ENCODE measurements around the gene PRKAG2.
"Not testable (repeated sequence)": the region's sequence is repeated elsewhere in the genome, so short reads cannot be mapped to it uniquely, and the experiment has no call there.

Gene PRKAG2

GRCh38 chr7:151844825-151845200 is 32.1 kb downstream of the PRKAG2 start:
- H3K27me3 ChIP-seq (ENCODE audit: control insufficient read depth in 5 of 5, insufficient read depth in 4 of 5, low read length in 5 of 5), result no peaks in the 10 kb centered on the region
- H3K9me3 ChIP-seq (ENCODE audit: control insufficient read depth in 5 of 5, low read length in 5 of 5), result no peaks in the 10 kb centered on the region
- H3K4me1 ChIP-seq (ENCODE audit: control insufficient read depth in 5 of 5, insufficient read depth in 5 of 5, low read length in 5 of 5), result peaks cover 0 to 20% (median 8%) of the 10 kb centered on the region in 5 donors
- H3K4me3 ChIP-seq (ENCODE audit: low read depth in 1 of 5, low read length in 5 of 5), result no peak overlapping the region
- no peak overlapping the region for H3K9ac ChIP-seq (ENCODE audit: low read length in 5 of 5)
- H3K36me3 ChIP-seq (ENCODE audit: control insufficient read depth in 5 of 5, insufficient read depth in 5 of 5, low read length in 5 of 5), result peaks cover 4 to 16% (median 6%) of the 10 kb centered on the region in 5 donors
- no peak overlapping the region for H3K27ac ChIP-seq (ENCODE audit: low read depth, low read length)

- peaks cover 4 to 16% (median 5%) of the 10 kb centered on the region in 5 donors for H3K36me3 ChIP-seq (ENCODE audit: control insufficient read depth in 5 of 5, insufficient read depth in 5 of 5, low read length in 5 of 5)
- no peak overlapping the region for H3K4me3 ChIP-seq (ENCODE audit: low read depth in 1 of 5, low read length in 5 of 5)
- no peak overlapping the region for H3K27ac ChIP-seq (ENCODE audit: low read depth, low read length)
- H3K27me3 ChIP-seq (ENCODE audit: control insufficient read depth in 5 of 5, insufficient read depth in 4 of 5, low read length in 5 of 5), result no peaks in the 10 kb centered on the region
- H3K9me3 ChIP-seq (ENCODE audit: control insufficient read depth in 5 of 5, low read length in 5 of 5), result no peaks in the 10 kb centered on the region
- H3K9ac ChIP-seq (ENCODE audit: low read length in 5 of 5), result no peak overlapping the region
- peaks cover 0 to 20% (median 11%) of the 10 kb centered on the region in 5 donors for H3K4me1 ChIP-seq (ENCODE audit: control insufficient read depth in 5 of 5, insufficient read depth in 5 of 5, low read length in 5 of 5)
Measured at GRCh38 chr7:151844071-151844824, 32.7 kb downstream of the PRKAG2 start.

- Histone ChIP-seq H3K4me1 (ENCODE audit: control insufficient read depth in 5 of 5, insufficient read depth in 5 of 5, low read length in 5 of 5) (peaks cover 0 to 31% (median 12%) of the 10 kb centered on the region in 5 donors), H3K27me3 (ENCODE audit: control insufficient read depth in 5 of 5, insufficient read depth in 4 of 5, low read length in 5 of 5) (no peaks in the 10 kb centered on the region), H3K27ac (ENCODE audit: low read depth, low read length) (no peak overlapping the region), H3K4me3 (ENCODE audit: low read depth in 1 of 5, low read length in 5 of 5) (no peak overlapping the region), H3K9me3 (ENCODE audit: control insufficient read depth in 5 of 5, low read length in 5 of 5) (no peaks in the 10 kb centered on the region), H3K36me3 (ENCODE audit: control insufficient read depth in 5 of 5, insufficient read depth in 5 of 5, low read length in 5 of 5) (peaks cover 2 to 10% (median 5%) of the 10 kb centered on the region in 5 donors), H3K9ac (ENCODE audit: low read length in 5 of 5) (no peak overlapping the region)
Measured at GRCh38 chr7:151843181-151843580, 33.7 kb downstream of the PRKAG2 start.

- H3K27me3 ChIP-seq (ENCODE audit: control insufficient read depth in 5 of 5, insufficient read depth in 4 of 5, low read length in 5 of 5); H3K27ac ChIP-seq (ENCODE audit: low read depth, low read length); H3K9ac ChIP-seq (ENCODE audit: low read length in 5 of 5); H3K36me3 ChIP-seq (ENCODE audit: control insufficient read depth in 5 of 5, insufficient read depth in 5 of 5, low read length in 5 of 5); H3K9me3 ChIP-seq (ENCODE audit: control insufficient read depth in 5 of 5, low read length in 5 of 5); H3K4me3 ChIP-seq (ENCODE audit: low read depth in 1 of 5, low read length in 5 of 5): not testable (repeated sequence)
- H3K4me1 ChIP-seq (ENCODE audit: control insufficient read depth in 5 of 5, insufficient read depth in 5 of 5, low read length in 5 of 5), result peaks cover 0 to 39% (median 19%) of the 10 kb centered on the region in 5 donors
Measured at GRCh38 chr7:151841395-151842051, 35.4 kb downstream of the PRKAG2 start.

- peaks cover 2 to 6% (median 5%) of the 10 kb centered on the region in 5 donors for H3K36me3 ChIP-seq (ENCODE audit: control insufficient read depth in 5 of 5, insufficient read depth in 5 of 5, low read length in 5 of 5)
- H3K27me3 ChIP-seq (ENCODE audit: control insufficient read depth in 5 of 5, insufficient read depth in 4 of 5, low read length in 5 of 5), result no peaks in the 10 kb centered on the region
- H3K4me1 ChIP-seq (ENCODE audit: control insufficient read depth in 5 of 5, insufficient read depth in 5 of 5, low read length in 5 of 5), result peaks cover 0 to 39% (median 19%) of the 10 kb centered on the region in 5 donors
- H3K9me3 ChIP-seq (ENCODE audit: control insufficient read depth in 5 of 5, low read length in 5 of 5), result no peaks in the 10 kb centered on the region
- no peak overlapping the region for H3K4me3 ChIP-seq (ENCODE audit: low read depth in 1 of 5, low read length in 5 of 5)
- H3K9ac ChIP-seq (ENCODE audit: low read length in 5 of 5), result no peak overlapping the region
- H3K27ac ChIP-seq (ENCODE audit: low read depth, low read length), result no peak overlapping the region
Measured at GRCh38 chr7:151840088-151840910, 36.6 kb downstream of the PRKAG2 start.

GRCh38 chr7:151839451-151839921 is 37.4 kb downstream of the PRKAG2 start:
- Histone ChIP-seq H3K27ac (ENCODE audit: low read depth, low read length) (no peak overlapping the region), H3K4me1 (ENCODE audit: control insufficient read depth in 5 of 5, insufficient read depth in 5 of 5, low read length in 5 of 5) (peaks cover 0 to 35% (median 19%) of the 10 kb centered on the region in 5 donors), H3K27me3 (ENCODE audit: control insufficient read depth in 5 of 5, insufficient read depth in 4 of 5, low read length in 5 of 5) (no peaks in the 10 kb centered on the region), H3K9me3 (ENCODE audit: control insufficient read depth in 5 of 5, low read length in 5 of 5) (no peaks in the 10 kb centered on the region), H3K9ac (ENCODE audit: low read length in 5 of 5) (no peak overlapping the region), H3K36me3 (ENCODE audit: control insufficient read depth in 5 of 5, insufficient read depth in 5 of 5, low read length in 5 of 5) (peaks cover 4 to 6% (median 5%) of the 10 kb centered on the region in 5 donors), H3K4me3 (ENCODE audit: low read depth in 1 of 5, low read length in 5 of 5) (peak overlapping the region in 1 of 5 donors; percentile 29)

- H3K9ac ChIP-seq (ENCODE audit: low read length in 5 of 5), result no peak overlapping the region
- no peaks in the 10 kb centered on the region for H3K27me3 ChIP-seq (ENCODE audit: control insufficient read depth in 5 of 5, insufficient read depth in 4 of 5, low read length in 5 of 5)
- H3K27ac ChIP-seq (ENCODE audit: low read depth, low read length), result no peak overlapping the region
- peaks cover 0 to 31% (median 19%) of the 10 kb centered on the region in 5 donors for H3K4me1 ChIP-seq (ENCODE audit: control insufficient read depth in 5 of 5, insufficient read depth in 5 of 5, low read length in 5 of 5)
- H3K4me3 ChIP-seq (ENCODE audit: low read depth in 1 of 5, low read length in 5 of 5), result peak overlapping the region in 1 of 5 donors; percentile 29
- H3K36me3 ChIP-seq (ENCODE audit: control insufficient read depth in 5 of 5, insufficient read depth in 5 of 5, low read length in 5 of 5), result peaks cover 4 to 9% (median 6%) of the 10 kb centered on the region in 5 donors
- no peaks in the 10 kb centered on the region for H3K9me3 ChIP-seq (ENCODE audit: control insufficient read depth in 5 of 5, low read length in 5 of 5)
Measured at GRCh38 chr7:151838861-151839381, 38.0 kb downstream of the PRKAG2 start.

- Histone ChIP-seq H3K4me3 (ENCODE audit: low read depth in 1 of 5, low read length in 5 of 5) (peak overlapping the region in 1 of 5 donors; percentile 34), H3K9me3 (ENCODE audit: control insufficient read depth in 5 of 5, low read length in 5 of 5) (no peaks in the 10 kb centered on the region), H3K27ac (ENCODE audit: low read depth, low read length) (no peak overlapping the region), H3K27me3 (ENCODE audit: control insufficient read depth in 5 of 5, insufficient read depth in 4 of 5, low read length in 5 of 5) (no peaks in the 10 kb centered on the region), H3K9ac (ENCODE audit: low read length in 5 of 5) (peak overlapping the region in 2 of 5 donors; percentile 21 to 22), H3K36me3 (ENCODE audit: control insufficient read depth in 5 of 5, insufficient read depth in 5 of 5, low read length in 5 of 5) (peaks cover 4 to 11% (median 8%) of the 10 kb centered on the region in 5 donors), H3K4me1 (ENCODE audit: control insufficient read depth in 5 of 5, insufficient read depth in 5 of 5, low read length in 5 of 5) (peaks cover 0 to 28% (median 19%) of the 10 kb centered on the region in 5 donors)
Measured at GRCh38 chr7:151838072-151838471, 38.8 kb downstream of the PRKAG2 start.

GRCh38 chr7:151837285-151838042 is 39.5 kb downstream of the PRKAG2 start:
- H3K36me3 ChIP-seq (ENCODE audit: control insufficient read depth in 5 of 5, insufficient read depth in 5 of 5, low read length in 5 of 5), result peaks cover under 1 to 14% (median 8%) of the 10 kb centered on the region in 5 donors
- peak overlapping the region in 2 of 5 donors; percentile 21 to 22 for H3K9ac ChIP-seq (ENCODE audit: low read length in 5 of 5)
- peaks cover 0 to 28% (median 18%) of the 10 kb centered on the region in 5 donors for H3K4me1 ChIP-seq (ENCODE audit: control insufficient read depth in 5 of 5, insufficient read depth in 5 of 5, low read length in 5 of 5)
- no peaks in the 10 kb centered on the region for H3K9me3 ChIP-seq (ENCODE audit: control insufficient read depth in 5 of 5, low read length in 5 of 5)
- H3K27ac ChIP-seq (ENCODE audit: low read depth, low read length), result no peak overlapping the region
- no peaks in the 10 kb centered on the region for H3K27me3 ChIP-seq (ENCODE audit: control insufficient read depth in 5 of 5, insufficient read depth in 4 of 5, low read length in 5 of 5)
- H3K4me3 ChIP-seq (ENCODE audit: low read depth in 1 of 5, low read length in 5 of 5), result peak overlapping the region in 1 of 5 donors; percentile 34
